ENCODE measurements around the gene FARS2.

DNA sequence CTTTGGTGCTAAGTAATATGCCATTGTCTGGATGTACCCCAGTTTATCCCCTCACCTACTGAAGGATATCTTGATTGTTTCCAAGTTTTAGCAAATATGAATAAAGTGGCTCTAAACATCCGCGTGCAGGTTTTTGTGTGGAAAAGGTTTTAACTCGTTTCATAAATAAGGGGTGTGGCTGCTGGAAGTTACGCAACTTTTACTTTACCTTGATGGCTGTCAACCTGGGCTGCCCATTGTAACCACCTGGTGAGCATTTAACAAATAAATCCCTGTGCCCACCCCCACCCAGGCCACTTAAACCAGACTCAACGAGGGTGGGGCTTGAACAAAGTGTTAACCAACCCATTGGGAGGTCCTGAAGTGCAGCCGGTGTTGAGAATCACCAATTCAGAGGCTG lies 557.6 kb downstream of the FARS2 start:
- no peak for TF ChIP-seq POLR2A (IDR thresholded peaks at IDR 0.05)
- TF ChIP-seq, protein P1, sequence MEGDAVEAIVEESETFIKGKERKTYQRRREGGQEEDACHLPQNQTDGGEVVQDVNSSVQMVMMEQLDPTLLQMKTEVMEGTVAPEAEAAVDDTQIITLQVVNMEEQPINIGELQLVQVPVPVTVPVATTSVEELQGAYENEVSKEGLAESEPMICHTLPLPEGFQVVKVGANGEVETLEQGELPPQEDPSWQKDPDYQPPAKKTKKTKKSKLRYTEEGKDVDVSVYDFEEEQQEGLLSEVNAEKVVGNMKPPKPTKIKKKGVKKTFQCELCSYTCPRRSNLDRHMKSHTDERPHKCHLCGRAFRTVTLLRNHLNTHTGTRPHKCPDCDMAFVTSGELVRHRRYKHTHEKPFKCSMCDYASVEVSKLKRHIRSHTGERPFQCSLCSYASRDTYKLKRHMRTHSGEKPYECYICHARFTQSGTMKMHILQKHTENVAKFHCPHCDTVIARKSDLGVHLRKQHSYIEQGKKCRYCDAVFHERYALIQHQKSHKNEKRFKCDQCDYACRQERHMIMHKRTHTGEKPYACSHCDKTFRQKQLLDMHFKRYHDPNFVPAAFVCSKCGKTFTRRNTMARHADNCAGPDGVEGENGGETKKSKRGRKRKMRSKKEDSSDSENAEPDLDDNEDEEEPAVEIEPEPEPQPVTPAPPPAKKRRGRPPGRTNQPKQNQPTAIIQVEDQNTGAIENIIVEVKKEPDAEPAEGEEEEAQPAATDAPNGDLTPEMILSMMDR (IDR thresholded peaks at IDR 0.05) = no peak

Measured in esophagus squamous epithelium (tissue), 4 donors.